Chondrocyte (in vitro differentiated cells): ENCODE data around the gene GZMM. TPM values are rescaled to one million over a fixed set of nuclear protein-coding genes. Genes with fewer than 3 reads are reported as not detected.

Source experiments
- DNase-seq: peaks from one replicate; pipeline ENCODE4 v3.0.0; 2021; ENCODE audit warnings: mixed read lengths, low spot score
- H3K27ac Mint-ChIP-seq: one replicate; pipeline ENCODE4 v1.8.0; 2021; ENCODE audit warnings: mild to moderate bottlenecking, moderate library complexity, mixed read lengths; ENCODE audit not compliant: unreplicated experiment
- H3K27me3 Mint-ChIP-seq: 2 replicates; pipeline ENCODE4 v1.8.0; 2021; ENCODE audit warnings: low read depth, mixed read lengths
- H3K36me3 Mint-ChIP-seq: 2 replicates; pipeline ENCODE4 v1.8.0; 2021; ENCODE audit warnings: low read depth, mixed read lengths
- H3K4me1 Mint-ChIP-seq: 2 replicates; pipeline ENCODE4 v1.8.0; 2021; ENCODE audit warnings: low read depth, mild to moderate bottlenecking, mixed read lengths
- H3K4me3 Mint-ChIP-seq: one replicate; pipeline ENCODE4 v1.8.0; 2021; ENCODE audit warnings: mild to moderate bottlenecking, moderate library complexity, mixed read lengths; ENCODE audit not compliant: unreplicated experiment
- H3K9me3 Mint-ChIP-seq: 2 replicates; pipeline ENCODE4 v1.8.0; 2021; ENCODE audit warnings: low read depth, mixed read lengths
- total RNA-seq: library from RNA; stranded (reverse); gene quantifications from 3 replicates; pipeline ENCODE4 v1.2.1, GENCODE V29; 2021
- TF ChIP-seq, protein P1 (sequence below): fragments of 200-600 bp; sonication (generic); IDR thresholded peaks from 2 replicates; pipeline ENCODE4 v1.5.0; 2021; ENCODE audit warnings: antibody characterized with exemption, mild to moderate bottlenecking, moderate library complexity

Gene GZMM
- total RNA-seq, 1 donor from 2014 or later, result not detected

GRCh38 chr19:501646-502045 is 42.2 kb upstream of the GZMM start:
- Mint-ChIP-seq H3K9me3 (no peaks in the 10 kb centered on the region), H3K4me1 (peaks cover 6% of the 10 kb centered on the region), H3K27ac (no peak overlapping the region), H3K36me3 (peaks cover 2% of the 10 kb centered on the region), H3K27me3 (peaks cover 13% of the 10 kb centered on the region), H3K4me3 (no peak overlapping the region)
- TF ChIP-seq, protein P1, sequence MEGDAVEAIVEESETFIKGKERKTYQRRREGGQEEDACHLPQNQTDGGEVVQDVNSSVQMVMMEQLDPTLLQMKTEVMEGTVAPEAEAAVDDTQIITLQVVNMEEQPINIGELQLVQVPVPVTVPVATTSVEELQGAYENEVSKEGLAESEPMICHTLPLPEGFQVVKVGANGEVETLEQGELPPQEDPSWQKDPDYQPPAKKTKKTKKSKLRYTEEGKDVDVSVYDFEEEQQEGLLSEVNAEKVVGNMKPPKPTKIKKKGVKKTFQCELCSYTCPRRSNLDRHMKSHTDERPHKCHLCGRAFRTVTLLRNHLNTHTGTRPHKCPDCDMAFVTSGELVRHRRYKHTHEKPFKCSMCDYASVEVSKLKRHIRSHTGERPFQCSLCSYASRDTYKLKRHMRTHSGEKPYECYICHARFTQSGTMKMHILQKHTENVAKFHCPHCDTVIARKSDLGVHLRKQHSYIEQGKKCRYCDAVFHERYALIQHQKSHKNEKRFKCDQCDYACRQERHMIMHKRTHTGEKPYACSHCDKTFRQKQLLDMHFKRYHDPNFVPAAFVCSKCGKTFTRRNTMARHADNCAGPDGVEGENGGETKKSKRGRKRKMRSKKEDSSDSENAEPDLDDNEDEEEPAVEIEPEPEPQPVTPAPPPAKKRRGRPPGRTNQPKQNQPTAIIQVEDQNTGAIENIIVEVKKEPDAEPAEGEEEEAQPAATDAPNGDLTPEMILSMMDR, result no peak
- no peak for DNase-seq

GRCh38 chr19:504616-505015 is 39.2 kb upstream of the GZMM start:
- H3K9me3 Mint-ChIP-seq, result no peaks in the 10 kb centered on the region
- DNase-seq, result no peak
- H3K4me3 Mint-ChIP-seq, result no peak overlapping the region
- peaks cover 19% of the 10 kb centered on the region for H3K4me1 Mint-ChIP-seq
- peaks cover under 1% of the 10 kb centered on the region for H3K27me3 Mint-ChIP-seq
- H3K36me3 Mint-ChIP-seq, result peaks cover 1% of the 10 kb centered on the region
- H3K27ac Mint-ChIP-seq, result no peak overlapping the region
- TF ChIP-seq, protein P1, result no peak

DNA sequence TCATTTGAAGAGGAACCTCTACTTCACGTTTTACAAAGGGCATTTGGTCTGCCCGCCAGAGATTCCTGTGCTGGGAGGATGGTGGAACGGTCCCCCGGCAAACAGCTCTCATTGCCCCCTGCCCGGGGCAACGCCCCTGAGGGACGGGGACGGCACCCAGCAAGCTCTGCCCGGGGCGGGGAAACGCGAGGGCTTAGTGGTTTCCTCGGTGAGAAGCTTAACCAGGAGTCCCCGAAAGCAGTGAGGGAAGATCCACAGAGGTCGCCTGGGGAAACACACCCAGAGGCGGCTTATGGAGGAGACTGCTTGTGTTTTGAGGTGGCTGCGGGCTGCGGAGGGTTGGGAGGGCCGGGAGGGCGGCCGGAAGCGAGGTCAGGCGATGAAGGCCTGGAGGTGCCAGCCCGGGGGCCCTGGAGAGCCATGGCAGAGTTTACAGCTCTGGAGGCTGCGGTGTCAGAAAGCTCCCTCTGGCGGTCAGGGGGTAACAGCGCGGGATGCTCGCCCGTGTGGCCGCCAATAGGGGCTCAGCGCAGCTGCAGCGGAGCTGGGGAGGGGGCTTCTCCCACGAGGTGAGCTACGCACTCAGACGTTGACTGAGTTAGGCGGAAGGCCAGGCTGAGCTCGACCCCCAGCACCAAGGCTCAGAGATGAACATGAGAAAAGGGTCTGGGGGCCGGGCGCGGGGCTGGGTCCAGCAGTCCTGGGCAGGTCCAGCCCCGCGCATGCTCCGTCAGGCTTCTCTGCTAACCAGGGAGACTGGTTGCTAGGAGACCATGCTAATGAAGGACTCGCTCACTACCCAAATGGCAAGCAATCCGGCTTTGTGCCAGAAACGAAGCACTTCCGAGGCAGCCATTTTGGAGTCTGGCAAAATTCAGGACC is 37.2 kb upstream of the GZMM start:
- H3K27ac Mint-ChIP-seq, result peak overlapping the region; percentile 96
- H3K4me1 Mint-ChIP-seq, result peaks cover 32% of the 10 kb centered on the region
- H3K4me3 Mint-ChIP-seq, result peak overlapping the region; percentile 86
- TF ChIP-seq, protein P1, result peak; percentile 100
- H3K36me3 Mint-ChIP-seq, result peaks cover 3% of the 10 kb centered on the region
- DNase-seq, result peak; percentile 98
- no peaks in the 10 kb centered on the region for H3K9me3 Mint-ChIP-seq
- no peaks in the 10 kb centered on the region for H3K27me3 Mint-ChIP-seq

- peak; percentile 97 for DNase-seq
- peaks cover 32% of the 10 kb centered on the region for H3K4me1 Mint-ChIP-seq
- TF ChIP-seq, protein P1, result no peak
- peak within 1 kb of the TSS; percentile 96 for H3K27ac Mint-ChIP-seq
- peaks cover 3% of the 10 kb centered on the region for H3K36me3 Mint-ChIP-seq
- no peaks in the 10 kb centered on the region for H3K9me3 Mint-ChIP-seq
- no peaks in the 10 kb centered on the region for H3K27me3 Mint-ChIP-seq
- peak within 1 kb of the TSS; percentile 86 for H3K4me3 Mint-ChIP-seq
Measured at GRCh38 chr19:507286-508203, 36.3 kb upstream of the GZMM start, which contains the start of gene TPGS1. Gene TPGS1 (plus strand): TSS chr19:507497. CDS start chr19:507507, 10 bp downstream.
